ENCODE measurements around the gene NHSL1.

NHSL1 gene

DNA sequence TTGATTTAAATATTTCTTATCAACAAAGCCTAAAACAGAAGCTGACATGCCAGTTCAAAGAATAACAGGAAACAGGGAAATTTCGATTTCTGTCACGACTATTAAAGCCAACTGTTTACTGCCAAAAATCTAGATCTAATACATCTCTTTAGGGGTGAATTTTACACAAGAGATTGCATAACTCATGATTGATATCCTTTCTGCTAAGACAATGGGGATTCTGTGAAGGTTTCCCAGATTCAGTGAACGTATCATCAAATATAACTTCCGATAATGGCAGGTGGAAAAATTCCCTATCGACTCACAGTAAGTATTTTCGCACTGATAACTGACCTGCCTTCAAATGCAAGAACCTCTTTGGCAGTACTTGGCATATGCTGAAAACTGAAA lies 42.9 kb downstream of the NHSL1 start (continued):
- TF ChIP-seq SALL2 (tag by site-specific recombination; IDR thresholded peaks at IDR 0.05; ENCODE audit: borderline replicate concordance) = no peak
- TF ChIP-seq, protein P1, sequence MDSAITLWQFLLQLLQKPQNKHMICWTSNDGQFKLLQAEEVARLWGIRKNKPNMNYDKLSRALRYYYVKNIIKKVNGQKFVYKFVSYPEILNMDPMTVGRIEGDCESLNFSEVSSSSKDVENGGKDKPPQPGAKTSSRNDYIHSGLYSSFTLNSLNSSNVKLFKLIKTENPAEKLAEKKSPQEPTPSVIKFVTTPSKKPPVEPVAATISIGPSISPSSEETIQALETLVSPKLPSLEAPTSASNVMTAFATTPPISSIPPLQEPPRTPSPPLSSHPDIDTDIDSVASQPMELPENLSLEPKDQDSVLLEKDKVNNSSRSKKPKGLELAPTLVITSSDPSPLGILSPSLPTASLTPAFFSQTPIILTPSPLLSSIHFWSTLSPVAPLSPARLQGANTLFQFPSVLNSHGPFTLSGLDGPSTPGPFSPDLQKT (IDR thresholded peaks at IDR 0.05; ENCODE audit: borderline replicate concordance, low read depth, low read length) = no peak
- TF ChIP-seq ZNF202 (tag by site-specific recombination; IDR thresholded peaks at IDR 0.05; ENCODE audit: borderline replicate concordance) = no peak

GRCh38 chr6:138455746-138456400 lies 43.4 kb downstream of the NHSL1 start:
- Histone ChIP-seq H3K9me3 (ENCODE audit: control insufficient read depth, insufficient read depth, low read depth, low read length) (no peaks in the 10 kb centered on the region), H3K36me3 (ENCODE audit: control insufficient read depth in 2 of 2, insufficient read depth in 1 of 2, low read length in 2 of 2) (no peaks in the 10 kb centered on the region), H3K4me1 (ENCODE audit: control insufficient read depth, insufficient read depth, low read length) (no peaks in the 10 kb centered on the region), H3K27ac (ENCODE audit: extremely low read depth, low read depth, low read length) (no peak overlapping the region), H3K4me3 (ENCODE audit: low read depth, low read length) (no peak overlapping the region)
- ChIA-PET CTCF (interaction anchor here (0.6 to 2.2 kb wide), 8 partner anchors 13 to 314 kb away, joined by 3 to 10 read pairs (median 3); partner anchors contain the start of gene HEBP2), POLR2A (no interaction called here)
- TF ChIP-seq SCRT2 (tag by site-specific recombination; IDR thresholded peaks at IDR 0.05) (peak; percentile 44; the same call in 1 of the 2 replicates), ZNF560 (tag by site-specific recombination; IDR thresholded peaks at IDR 0.05; ENCODE audit: borderline replicate concordance) (no peak)

DNA sequence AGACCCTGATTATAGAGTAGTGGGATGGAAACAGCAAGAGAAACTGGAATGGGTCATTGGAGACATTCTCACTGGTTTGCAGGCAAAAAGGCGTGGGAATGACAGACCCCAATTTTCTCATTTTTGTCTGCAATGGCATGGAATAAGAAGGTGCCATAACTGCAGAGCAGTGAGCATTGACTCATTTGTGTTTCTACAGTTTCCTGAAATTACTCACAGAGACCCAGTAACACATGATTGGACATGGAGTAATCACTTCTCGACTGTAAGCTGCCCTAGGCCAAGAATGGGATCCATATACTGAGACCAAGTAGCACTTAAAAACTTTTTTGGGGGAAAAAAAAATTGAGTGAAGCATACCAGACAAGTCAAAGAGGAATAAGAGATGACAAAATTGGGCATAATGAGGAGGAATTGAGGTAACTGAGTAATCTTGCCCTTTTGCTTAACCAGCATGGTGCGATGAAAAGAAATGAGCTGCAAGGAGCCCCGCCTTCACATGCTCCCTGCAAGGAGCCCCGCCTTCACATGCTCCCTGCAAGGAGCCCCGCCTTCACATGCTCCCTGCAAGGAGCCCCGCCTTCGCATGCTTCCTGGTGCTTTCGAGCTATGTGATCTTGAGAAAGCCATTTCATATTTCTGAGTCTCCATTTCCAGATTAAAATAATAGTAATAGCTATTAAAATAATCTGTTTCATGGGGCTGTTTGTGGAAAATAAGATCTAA lies 44.1 kb downstream of the NHSL1 start:
- H3K4me3 ChIP-seq (ENCODE audit: low read depth, low read length) = no peak overlapping the region
- POLR2A ChIA-PET = no interaction called here
- no peaks in the 10 kb centered on the region for H3K9me3 ChIP-seq (ENCODE audit: control insufficient read depth, insufficient read depth, low read depth, low read length)
- no peak for TF ChIP-seq ZNF501 (tag by site-specific recombination; IDR thresholded peaks at IDR 0.05)
- no peak for TF ChIP-seq ZFP37 (tag by site-specific recombination; IDR thresholded peaks at IDR 0.05)
- TF ChIP-seq, protein P2, sequence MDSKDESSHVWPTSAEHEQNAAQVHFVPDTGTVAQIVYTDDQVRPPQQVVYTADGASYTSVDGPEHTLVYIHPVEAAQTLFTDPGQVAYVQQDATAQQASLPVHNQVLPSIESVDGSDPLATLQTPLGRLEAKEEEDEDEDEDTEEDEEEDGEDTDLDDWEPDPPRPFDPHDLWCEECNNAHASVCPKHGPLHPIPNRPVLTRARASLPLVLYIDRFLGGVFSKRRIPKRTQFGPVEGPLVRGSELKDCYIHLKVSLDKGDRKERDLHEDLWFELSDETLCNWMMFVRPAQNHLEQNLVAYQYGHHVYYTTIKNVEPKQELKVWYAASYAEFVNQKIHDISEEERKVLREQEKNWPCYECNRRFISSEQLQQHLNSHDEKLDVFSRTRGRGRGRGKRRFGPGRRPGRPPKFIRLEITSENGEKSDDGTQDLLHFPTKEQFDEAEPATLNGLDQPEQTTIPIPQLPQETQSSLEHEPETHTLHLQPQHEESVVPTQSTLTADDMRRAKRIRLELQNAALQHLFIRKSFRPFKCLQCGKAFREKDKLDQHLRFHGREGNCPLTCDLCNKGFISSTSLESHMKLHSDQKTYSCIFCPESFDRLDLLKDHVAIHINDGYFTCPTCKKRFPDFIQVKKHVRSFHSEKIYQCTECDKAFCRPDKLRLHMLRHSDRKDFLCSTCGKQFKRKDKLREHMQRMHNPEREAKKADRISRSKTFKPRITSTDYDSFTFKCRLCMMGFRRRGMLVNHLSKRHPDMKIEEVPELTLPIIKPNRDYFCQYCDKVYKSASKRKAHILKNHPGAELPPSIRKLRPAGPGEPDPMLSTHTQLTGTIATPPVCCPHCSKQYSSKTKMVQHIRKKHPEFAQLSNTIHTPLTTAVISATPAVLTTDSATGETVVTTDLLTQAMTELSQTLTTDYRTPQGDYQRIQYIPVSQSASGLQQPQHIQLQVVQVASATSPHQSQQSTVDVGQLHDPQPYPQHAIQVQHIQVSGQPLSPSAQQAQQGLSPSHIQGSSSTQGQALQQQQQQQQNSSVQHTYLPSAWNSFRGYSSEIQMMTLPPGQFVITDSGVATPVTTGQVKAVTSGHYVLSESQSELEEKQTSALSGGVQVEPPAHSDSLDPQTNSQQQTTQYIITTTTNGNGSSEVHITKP (tag by site-specific recombination; IDR thresholded peaks at IDR 0.05) = no peak
- no peak for TF ChIP-seq ZBTB11 (tag by site-specific recombination; conservative IDR thresholded peaks at IDR 0.05; ENCODE audit: low read depth)
- TF ChIP-seq ZNF561 (tag by site-specific recombination; IDR thresholded peaks at IDR 0.05; ENCODE audit: borderline replicate concordance) = no peak
- no peak for TF ChIP-seq ZBTB8A (tag by site-specific recombination; IDR thresholded peaks at IDR 0.05)
- TF ChIP-seq KLF1 (tag by site-specific recombination; IDR thresholded peaks at IDR 0.05) = 0 out of 2 replicates have a peak, but pooled peaks have one; percentile 29
- no peak overlapping the region for H3K27ac ChIP-seq (ENCODE audit: extremely low read depth, low read depth, low read length)
- CTCF ChIA-PET = interaction anchor here (0.6 to 2.2 kb wide), 5 partner anchors 14 to 66 kb away, joined by 3 to 10 read pairs (median 3); no protein-coding TSS in a partner anchor
- H3K4me1 ChIP-seq (ENCODE audit: control insufficient read depth, insufficient read depth, low read length) = no peaks in the 10 kb centered on the region
- no peaks in the 10 kb centered on the region for H3K36me3 ChIP-seq (ENCODE audit: control insufficient read depth in 2 of 2, insufficient read depth in 1 of 2, low read length in 2 of 2)
